Hepatocyte (in vitro differentiated cells): ENCODE measurements around the gene SLC25A6.

Source experiments
- EZH2phosphoT487 ChIP-seq: fragments of 200-600 bp; sonication (generic); IDR thresholded peaks from one replicate; pipeline ENCODE4 v1.6.1; 2018; ENCODE audit warnings: antibody characterized with exemption, mild to moderate bottlenecking, low read depth, moderate library complexity; ENCODE audit not compliant: unreplicated experiment, severe bottlenecking
- TF ChIP-seq, protein P1 (sequence below): fragments of 200-600 bp; sonication (generic); IDR thresholded peaks from 2 replicates; pipeline ENCODE4 v1.5.1; 2016; ENCODE audit warnings: antibody characterized with exemption, mild to moderate bottlenecking; ENCODE audit not compliant: poor library complexity

DNA sequence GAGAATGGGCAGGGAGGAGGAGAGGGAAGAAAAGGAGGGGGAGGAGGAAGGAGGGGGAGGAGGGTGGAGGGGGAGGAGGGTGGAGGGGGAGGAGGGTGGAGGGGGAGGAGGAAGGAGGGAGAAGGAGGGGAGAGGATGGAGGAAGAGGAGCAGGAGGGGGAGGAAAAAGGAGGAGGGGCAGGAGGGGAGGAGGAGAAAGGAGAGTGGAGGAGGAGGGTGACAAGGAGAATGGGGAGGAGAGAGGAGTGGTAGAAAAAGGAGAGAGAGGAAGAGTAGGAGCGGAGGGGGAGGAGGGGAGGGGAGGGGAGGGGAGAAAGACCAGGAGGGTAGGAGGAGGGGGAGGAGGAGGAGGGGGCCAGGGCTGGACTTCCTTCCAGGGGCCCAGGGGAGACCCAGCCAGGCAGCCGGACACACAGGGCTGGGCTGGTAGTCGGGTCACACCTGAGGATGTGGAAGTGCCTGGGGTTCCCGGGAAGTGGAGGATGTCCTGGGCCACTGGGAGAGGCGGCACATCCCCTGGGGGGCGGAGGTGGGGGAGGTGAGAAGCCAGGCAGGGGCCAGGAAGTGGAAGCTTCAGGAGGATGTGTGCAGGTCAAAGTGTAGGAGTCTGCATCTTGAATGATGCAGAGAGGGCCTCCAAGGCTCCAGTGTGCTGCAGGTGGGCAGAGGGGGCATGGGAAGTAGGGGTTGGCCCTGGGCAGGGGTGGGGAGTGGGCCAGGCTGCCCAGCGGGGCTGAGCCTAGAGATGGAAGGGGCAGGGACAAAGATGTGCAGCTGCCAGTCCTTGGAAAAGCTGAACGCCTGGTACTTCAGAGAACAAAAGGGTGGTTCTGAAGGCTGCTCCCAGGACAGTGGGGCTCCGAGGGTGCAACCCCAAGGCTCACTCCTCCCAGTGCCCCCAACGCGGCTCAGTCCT, 36.5 kb downstream of the SLC25A6 start:
- TF ChIP-seq, protein P1, sequence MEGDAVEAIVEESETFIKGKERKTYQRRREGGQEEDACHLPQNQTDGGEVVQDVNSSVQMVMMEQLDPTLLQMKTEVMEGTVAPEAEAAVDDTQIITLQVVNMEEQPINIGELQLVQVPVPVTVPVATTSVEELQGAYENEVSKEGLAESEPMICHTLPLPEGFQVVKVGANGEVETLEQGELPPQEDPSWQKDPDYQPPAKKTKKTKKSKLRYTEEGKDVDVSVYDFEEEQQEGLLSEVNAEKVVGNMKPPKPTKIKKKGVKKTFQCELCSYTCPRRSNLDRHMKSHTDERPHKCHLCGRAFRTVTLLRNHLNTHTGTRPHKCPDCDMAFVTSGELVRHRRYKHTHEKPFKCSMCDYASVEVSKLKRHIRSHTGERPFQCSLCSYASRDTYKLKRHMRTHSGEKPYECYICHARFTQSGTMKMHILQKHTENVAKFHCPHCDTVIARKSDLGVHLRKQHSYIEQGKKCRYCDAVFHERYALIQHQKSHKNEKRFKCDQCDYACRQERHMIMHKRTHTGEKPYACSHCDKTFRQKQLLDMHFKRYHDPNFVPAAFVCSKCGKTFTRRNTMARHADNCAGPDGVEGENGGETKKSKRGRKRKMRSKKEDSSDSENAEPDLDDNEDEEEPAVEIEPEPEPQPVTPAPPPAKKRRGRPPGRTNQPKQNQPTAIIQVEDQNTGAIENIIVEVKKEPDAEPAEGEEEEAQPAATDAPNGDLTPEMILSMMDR, result no peak
- no peak for TF ChIP-seq EZH2phosphoT487
